ENCODE data around the gene RBM47.

- TF ChIP-seq, protein P1, sequence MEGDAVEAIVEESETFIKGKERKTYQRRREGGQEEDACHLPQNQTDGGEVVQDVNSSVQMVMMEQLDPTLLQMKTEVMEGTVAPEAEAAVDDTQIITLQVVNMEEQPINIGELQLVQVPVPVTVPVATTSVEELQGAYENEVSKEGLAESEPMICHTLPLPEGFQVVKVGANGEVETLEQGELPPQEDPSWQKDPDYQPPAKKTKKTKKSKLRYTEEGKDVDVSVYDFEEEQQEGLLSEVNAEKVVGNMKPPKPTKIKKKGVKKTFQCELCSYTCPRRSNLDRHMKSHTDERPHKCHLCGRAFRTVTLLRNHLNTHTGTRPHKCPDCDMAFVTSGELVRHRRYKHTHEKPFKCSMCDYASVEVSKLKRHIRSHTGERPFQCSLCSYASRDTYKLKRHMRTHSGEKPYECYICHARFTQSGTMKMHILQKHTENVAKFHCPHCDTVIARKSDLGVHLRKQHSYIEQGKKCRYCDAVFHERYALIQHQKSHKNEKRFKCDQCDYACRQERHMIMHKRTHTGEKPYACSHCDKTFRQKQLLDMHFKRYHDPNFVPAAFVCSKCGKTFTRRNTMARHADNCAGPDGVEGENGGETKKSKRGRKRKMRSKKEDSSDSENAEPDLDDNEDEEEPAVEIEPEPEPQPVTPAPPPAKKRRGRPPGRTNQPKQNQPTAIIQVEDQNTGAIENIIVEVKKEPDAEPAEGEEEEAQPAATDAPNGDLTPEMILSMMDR (IDR thresholded peaks at IDR 0.05): no peak
- TF ChIP-seq POLR2AphosphoS5 (IDR thresholded peaks at IDR 0.05): no peak
Observed at GRCh38 chr4:40662962-40663604, 33.4 kb upstream of the RBM47 start.

Data from esophagus muscularis mucosa (tissue), 3 donors.